Cerebellar cortex (tissue), 1 donor: ENCODE results near the gene CLK4.

ENCODE experiments used
- DNase-seq: peaks from one replicate; pipeline ENCODE4 v3.0.0-alpha.2; 2015; ENCODE audit warnings: low spot score

Gene CLK4

GRCh38 chr5:178553517-178553916 is 73.3 kb downstream of the CLK4 start:
- DNase-seq, result no peak
